HTERT RPE-1 (cell line): ENCODE results near the gene PPHLN1.
"Not testable (repeated sequence)": the region's sequence is repeated elsewhere in the genome, so short reads cannot be mapped to it uniquely, and the experiment has no call there.

ENCODE experiments used
- in situ Hi-C: fragments of 300-500 bp; cut with MboI; formaldehyde crosslinking; loops from 4 replicates; pipeline ENCODE4 v1.14.3; 2020; ENCODE audit warnings: low sequenced_read_pairs

Gene PPHLN1

DNA sequence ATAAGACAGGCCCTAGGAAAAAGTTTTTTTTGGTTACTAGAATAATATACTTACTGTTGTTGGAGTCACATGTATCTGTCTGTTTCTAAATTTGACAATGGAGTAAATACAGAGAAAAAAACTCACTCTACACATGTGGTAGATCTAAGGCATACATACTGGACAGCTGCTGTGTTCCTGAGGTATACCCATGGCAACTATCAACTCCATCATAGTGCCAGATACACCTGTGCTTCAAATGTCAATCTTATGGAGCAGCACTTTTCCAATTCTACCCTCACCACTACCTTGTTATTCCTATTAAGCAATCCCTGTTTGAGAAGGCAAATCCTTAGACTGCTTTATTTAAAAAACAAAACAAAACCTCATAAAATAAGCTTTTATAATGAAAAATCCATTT, 3.4 kb upstream of the PPHLN1 start:
- in situ Hi-C loops: no loop called here

DNA sequence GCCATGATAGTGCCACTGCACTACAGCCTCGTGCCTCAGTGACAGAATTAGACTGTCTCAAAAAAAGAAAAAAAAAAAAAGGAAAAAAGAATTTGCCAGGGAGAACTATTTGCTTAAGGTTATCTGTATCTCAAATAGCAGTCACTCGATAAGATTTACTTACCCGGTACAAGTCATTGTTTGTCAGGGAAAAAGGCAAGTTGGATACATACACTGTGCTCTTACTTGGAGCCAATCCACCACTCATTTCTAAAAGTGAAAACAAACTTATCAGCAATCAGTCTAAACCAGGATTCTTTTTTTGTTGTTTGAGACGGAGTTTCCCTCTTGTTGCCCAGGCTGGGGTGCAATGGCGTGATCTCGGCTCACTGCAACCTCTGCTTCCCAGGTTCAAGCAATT, 2.1 kb upstream of the PPHLN1 start:
- in situ Hi-C loops: no loop called here

DNA sequence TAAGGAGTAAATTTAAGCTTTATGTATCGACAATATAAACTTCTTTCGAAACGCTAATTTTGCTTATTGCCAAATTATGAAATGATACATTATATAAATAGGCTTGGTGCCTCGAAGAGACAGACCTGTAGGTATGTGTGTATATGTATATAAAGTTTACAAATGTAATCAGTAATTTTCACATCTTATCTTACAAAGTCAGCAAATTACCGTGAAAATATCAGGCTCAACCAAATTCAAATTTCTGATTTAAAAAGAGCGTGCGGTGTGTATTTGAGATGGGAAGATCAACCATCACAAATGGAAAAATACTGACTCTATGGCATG, 678 bp upstream of the PPHLN1 start:
- in situ Hi-C loops: no loop called here

DNA sequence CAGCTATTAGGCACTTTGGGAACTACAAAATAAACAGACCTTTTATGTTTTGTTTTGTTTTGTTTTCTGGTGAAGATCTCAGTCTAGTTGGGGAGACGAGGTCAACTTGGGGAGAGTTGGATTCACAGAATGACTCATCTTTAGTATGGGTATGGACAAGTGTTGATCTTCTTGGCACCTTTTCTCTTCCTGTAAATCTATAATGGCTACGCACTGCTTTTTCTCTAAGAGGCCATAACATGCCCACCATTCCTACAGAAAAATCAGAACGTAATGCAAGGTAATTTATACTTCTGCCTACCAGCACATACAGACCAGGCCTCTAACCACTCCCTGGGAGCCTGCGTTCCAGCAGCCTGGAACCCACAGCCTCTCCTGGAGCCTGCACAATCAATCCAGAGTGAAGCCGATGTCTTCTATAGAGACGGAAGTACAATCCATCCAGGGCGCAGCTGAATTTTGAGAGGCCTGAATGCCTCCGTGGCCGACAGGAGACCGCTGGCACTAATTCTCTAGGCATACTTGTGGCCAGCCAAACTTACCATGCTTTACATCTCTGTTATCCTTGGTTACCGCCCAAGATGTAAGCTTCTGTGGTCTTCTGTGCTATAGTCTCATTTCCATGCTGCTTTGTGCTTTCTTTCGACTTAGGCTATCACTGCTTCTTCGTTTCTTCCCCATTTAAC, 717 bp downstream of the PPHLN1 start:
- in situ Hi-C loops: no loop called here

DNA sequence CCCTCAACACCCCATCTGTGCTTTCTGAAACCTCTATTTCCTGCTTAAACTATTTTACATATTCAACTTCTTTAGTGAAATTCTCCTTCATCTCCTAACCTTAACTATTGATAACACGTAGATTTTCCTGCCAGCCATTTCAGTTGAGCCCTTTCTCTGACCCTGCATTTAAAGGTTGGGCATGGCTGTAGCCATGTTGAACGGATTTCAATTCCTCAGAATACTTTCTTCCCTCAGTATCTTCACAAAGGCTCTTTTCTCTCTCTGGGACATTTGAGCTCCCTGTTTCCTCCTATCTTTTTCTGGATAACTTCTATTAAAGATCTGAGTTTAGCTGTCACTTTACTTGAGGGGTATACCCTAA, 1.2 kb downstream of the PPHLN1 start:
- in situ Hi-C loops: no loop called here

DNA sequence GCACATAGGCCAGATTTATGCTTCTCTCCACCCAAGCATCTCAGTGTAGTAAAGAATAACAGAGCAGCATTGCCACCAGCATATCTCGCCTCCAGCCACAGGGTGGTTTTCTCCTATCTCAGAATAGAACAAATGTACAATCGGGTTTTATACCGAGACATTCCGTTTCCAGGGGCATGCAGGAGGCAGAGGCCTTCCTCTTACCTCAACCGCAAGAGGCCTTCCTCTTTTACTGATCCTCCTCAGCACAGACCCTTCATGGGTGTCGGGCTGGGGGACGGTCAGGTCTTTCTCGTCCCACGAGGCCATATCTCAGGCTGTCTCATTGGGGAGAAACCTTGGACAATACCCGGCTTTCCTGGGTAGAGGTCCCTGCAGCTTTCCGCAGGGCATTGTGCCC, 4.1 kb downstream of the PPHLN1 start:
- in situ Hi-C loops: not testable (repeated sequence)

DNA sequence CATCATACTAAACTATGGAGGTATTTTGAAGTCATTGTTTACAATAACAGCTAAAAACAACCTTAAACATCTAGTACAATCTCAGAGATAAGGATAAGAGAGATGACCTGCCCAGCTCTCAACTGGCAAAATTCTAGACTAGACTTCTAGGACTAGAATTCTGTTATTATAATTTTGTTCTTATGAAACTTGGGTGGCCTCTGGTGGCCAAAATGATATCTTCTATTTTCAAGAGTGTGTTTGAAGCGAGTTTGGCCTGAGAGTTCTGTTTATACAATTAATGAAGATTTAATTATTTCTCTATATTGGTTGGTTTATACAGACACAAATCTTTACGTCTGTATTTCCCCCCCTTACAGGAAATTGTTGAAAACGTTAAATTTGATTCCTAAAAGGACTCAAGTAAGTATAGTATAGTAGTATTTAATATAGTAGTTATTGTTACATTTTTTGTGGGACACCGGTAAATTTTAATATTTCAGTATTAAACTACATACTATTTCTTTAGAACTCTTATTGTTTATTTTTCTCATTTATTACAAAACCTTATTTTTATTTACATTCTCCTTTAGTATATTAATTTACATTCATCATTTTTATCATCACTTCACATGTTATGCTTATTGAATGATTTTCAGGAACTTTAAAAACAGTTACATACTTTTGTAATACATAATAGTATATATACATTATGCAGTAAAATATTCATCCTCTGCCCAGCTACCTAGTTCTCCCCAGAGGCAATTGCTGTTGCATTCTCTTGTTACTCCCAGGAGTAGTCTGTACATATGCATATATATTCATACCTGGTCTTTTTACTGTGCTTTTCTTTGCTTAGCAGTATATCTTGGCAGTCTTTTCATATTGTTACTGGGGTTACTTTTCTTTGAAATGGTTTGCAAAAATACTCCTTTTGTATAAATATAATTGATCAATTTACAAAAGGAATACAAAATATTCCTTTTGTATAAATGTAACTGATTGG, 6.6 kb downstream of the PPHLN1 start:
- in situ Hi-C loops: no loop called here

DNA sequence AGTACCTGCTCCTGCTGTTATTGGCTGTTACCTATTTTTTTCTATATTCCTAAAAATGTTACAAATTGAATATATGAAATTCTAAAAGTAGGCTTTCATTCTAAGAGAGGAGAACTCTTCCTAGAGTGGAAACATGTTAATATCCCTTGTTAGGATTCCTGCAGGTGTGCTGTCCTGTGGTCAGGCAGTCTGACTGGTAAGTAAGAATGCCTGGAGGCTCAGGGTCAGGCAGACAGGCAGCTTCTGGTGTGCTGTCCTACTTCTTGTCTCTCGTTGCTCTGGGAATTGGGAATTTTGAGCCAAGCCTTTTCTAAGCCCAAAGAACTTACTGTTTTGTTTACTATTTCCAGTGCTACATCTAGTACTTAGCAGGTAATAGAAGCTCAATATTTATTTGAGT, 10.3 kb downstream of the PPHLN1 start:
- in situ Hi-C loops: no loop called here

DNA sequence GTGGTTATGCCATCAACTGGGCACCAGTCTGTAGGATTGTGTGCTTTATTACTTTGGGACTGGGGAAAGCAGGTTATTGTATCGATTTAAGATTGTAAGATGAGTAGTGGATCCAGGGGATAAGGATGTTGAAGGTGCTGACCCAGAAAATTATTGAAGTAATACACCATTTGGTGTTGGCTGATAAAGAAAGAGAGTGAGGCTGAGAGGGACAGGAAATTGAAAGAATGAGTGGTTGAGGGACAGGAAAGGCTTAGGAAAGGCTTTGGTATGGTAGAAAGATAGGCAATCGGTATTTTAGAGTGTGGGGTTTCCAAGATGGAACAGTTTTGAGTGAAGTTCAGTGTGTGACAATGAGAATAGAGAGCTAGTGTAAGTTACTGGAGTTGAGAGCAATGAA, 12.3 kb downstream of the PPHLN1 start:
- in situ Hi-C loops: no loop called here

DNA sequence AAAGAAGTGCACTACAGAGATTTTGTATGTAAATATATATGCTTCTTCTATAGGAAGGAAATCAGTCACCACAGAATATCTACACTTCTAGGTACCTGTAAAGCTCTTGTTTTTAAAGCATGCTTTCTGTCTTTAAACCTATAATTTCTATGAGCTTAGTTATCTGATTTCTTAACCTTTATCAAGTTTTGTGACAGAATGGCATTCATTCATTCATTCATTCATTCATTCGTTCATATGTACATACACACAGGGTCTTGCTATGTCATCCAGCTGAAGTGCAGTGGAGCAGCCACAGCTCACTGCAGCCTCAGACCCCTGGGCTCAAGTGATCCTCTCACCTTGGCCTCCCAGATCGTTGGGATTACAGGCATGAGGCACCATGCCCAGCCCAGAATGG, 16.1 kb downstream of the PPHLN1 start:
- in situ Hi-C loops: no loop called here

DNA sequence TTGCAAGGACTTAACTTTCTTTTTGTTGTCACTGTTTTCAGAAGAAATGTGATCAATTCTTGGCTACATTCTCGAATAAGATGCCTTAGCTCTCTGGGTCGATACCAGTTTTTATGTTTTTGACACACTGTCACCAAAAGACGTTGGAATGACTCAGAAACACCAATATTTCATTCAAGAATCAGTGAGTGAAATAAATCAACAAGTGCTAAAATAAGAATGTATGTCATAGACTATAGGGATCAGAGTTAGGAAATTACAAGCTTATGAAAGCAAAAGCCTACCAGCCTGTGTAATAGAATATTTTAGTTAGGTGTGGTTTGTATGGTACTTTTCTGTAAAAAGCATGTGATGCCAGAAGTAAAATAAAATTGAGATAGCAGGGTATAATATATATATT, 17.8 kb downstream of the PPHLN1 start:
- in situ Hi-C loops: no loop called here

DNA sequence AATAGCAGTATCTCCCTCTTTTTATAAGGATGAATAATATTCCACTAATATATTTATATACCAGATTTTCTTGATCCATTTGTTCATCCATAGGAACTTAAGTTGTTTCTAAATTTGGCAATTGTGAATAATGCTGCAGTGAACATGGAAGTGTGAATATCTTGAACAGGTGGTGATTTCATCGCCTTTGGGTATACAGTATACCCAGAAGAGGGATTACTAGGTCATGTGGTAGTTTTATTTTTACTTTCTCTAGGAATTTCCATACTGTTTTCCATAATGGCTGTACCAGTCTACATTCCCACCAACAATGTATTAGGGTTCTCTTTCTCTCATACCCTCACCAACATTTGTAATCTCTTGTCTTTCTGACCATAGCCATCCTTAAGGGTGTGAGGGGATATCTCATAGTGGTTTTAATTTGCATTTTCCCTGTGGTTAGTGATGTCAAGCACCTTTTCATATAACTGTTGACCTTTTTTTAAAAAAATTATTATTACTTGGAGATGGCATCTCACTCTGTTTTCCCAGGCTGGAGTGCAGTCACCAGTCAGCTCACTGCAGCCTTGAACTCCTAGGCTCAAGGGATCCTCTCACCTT, 20.5 kb downstream of the PPHLN1 start:
- in situ Hi-C loops: no loop called here

DNA sequence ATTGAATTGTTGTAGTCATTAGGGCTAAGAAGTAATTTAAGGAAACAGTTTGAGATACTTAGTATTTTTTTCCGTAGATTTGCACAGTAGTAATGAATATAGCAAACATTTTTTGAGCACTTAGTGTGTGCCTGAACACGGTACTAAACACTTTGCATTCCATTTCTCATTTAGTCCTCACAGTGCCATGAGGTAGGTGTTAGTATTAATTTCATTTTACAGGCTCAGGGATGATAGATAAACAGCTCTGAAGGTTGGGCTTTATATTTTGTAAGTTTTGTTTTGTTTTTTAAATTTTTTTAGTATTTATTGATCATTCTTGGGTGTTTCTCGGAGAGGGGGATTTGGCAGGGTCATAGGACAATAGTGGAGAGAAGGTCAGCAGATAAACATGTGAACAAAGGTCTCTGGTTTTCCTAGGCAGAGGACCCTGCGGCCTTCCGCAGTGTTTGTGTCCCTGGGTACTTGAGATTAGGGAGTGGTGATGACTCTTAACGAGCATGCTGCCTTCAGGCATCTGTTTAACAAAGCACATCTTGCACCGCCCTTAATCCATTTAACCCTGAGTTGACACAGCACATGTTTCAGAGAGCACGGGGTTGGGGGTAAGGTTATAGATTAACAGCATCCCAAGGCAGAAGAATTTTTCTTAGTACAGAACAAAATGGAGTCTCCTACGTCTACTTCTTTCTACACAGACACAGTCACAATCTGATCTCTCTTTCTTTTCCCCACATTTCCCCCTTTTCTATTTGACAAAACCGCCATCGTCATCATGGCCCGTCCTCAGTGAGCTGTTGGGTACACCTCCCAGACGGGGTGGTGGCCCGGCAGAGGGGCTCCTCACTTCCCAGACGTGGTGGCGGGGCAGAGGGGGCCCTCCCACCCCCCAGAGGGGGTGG, 23.4 kb downstream of the PPHLN1 start:
- in situ Hi-C loops: not testable (repeated sequence)

DNA sequence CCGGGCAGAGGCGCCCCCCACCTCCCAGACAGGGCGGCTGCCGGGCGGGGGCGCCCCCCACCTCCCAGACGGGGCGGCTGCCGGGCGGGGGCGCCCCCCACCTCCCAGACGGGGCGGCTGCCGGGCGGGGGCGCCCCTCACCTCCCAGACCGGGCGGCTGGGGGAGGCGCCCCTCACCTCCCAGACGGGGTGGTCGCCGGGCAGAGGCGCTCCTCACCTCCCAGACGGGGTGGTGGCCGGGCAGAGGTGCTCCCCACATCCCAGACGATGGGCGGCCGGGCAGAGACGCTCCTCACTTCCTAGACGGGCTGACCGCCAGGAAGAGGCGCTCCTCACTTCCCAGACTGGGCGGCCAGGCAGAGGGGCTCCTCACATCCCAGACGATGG, 24.0 kb downstream of the PPHLN1 start:
- in situ Hi-C loops: not testable (repeated sequence)

DNA sequence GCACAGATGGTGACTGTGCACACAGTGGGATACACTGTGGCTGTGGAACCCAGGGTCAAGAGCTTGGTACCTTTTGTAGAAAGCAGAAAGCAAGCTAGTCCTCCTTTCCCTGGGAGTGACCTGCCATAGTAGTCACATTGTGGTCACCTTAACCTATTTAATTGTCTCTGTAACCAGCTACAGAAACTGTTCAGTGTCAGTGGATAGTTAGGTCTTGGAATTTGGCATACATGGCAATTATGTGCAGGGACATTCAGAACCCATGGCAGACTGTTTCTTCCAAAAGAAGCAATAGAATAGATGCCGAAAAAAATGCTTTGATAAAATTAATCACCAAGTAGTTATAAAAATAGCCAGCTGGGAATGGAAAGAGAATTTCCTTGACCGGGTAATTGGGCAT, 30.4 kb downstream of the PPHLN1 start:
- in situ Hi-C loops: no loop called here

DNA sequence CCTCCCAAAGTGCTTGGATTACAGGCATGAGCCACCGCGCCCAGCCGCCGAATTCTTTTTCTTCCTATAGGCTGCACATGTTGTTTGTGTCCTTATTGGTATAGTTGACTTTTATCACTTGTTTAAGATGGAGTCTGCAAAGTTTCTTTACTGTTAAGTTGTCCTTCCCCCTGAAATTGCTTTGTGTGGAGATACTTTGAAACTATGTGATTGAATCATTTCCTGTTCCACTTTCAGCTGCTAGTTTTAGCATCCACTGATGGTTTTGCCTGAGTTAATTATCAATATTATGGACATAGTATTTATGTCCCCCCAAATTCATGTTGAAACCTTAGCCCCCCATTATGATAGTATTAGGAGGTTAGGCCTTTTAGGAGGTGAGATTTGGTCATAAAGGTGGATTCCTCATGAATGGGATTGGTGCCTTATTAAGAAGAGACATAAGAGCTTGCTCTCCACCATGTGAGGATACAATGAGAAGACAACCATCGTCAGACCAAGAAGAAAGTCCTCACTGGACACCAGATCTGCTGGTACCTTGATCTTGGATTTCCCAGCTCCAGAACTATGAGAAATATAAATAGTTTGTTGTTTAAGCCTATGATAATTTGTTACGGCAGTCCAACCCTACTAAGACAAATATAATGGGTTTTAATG, 34.9 kb downstream of the PPHLN1 start:
- in situ Hi-C loops: no loop called here

DNA sequence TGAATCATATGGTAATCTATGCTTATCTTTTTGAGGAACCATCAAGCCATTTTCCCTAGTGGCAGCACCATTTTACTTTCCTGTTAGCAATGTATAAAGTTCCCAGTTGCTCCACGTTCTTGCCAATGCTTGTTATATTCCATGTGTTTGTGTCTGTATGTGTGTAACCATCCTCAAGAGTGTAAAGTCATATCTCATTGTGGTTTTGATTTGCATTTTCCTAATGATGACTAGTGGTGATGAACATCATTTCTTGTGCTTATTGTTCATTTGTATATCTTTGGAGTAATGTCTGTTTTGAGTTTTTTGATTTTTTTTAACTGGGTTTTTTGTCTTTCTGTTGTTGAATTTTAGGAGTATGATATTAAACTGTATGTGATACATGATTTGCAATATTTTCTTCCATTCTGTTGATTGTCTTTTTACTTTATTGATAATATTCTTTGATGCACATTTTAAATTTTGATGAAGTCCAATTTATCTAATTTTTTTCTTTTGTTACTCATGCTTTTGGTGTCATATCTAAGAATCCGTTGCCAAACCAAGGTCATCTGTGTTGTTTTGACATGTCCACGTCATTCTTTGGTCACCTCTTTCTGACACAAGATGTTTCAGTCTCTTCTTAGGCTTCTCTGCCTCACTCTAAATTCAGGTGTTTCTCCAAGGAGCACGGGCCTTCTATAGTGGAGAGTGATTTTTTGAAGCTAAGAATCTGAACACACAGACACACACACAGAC, 36.1 kb downstream of the PPHLN1 start:
- in situ Hi-C loops: no loop called here

DNA sequence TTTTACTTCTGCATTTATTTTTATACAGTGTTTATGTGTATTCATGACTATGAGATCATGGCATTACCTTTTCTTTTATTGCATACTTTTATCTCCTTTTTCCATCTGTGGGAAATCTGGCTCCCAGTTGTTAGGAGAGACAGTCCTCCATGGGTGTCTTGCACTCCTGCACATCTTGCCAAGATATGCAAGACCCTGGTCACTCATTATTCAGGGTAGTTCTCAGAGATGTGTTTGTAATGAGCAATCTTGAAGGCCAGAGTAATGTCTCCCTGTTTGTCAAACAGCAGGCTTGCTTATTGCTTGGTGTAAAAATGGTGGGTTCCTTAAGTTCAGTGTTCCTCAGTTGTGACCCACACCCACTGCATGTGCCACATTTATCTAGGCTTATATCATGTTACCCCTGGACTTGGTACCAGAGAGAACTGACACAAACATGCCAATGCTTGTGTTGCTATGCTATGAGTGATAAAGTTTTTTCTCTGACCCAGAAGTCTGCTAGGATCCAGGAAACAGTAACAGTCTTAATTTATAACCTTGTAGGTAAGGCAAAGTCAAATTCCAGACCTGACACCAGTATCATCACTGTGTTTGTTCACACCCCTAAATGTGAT, 36.8 kb downstream of the PPHLN1 start:
- in situ Hi-C loops: no loop called here

DNA sequence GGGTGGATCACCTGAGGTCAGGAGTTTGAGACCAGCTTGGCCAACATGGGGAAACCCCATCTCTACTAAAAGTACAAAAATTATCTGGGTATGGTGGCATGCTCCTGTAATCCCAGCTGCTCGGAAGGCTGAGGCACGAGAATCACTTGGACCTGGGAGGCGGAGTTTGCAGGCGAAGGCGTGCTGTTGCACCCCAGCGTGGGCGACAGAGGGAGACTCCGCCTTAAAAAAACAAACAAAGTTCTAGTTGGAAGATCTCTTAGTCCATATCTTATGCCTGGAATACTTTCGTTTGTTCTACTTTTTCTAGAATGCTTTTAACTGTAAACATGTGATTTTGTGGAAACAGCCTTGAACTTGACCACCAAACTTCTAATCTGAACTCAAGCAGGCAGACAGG, 38.7 kb downstream of the PPHLN1 start:
- in situ Hi-C loops: no loop called here
